Measurements from ENCODE around the gene TEPSIN.

TEPSIN gene

DNA sequence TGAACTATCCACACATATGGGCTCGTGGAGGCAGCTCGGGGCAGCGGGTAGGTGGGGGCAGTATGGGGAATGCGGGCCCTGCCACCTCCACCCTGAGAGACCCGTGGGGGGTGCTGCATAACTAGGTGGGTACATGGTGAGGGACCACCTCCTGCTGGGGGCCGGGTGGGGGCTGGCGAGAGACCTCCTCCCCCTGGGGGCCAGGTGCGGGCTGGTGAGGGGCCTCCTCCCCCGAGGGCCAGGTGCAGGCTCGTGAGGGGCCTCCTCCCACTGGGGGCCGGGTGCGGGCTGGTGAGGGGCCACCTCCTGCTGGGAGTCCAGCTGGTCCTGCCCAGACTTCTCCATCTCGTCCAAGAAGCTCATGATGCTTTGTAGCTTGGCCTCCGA is 41.5 kb downstream of the TEPSIN start:
- DNase-seq (ENCODE audit: low spot score) = no peak

DNA sequence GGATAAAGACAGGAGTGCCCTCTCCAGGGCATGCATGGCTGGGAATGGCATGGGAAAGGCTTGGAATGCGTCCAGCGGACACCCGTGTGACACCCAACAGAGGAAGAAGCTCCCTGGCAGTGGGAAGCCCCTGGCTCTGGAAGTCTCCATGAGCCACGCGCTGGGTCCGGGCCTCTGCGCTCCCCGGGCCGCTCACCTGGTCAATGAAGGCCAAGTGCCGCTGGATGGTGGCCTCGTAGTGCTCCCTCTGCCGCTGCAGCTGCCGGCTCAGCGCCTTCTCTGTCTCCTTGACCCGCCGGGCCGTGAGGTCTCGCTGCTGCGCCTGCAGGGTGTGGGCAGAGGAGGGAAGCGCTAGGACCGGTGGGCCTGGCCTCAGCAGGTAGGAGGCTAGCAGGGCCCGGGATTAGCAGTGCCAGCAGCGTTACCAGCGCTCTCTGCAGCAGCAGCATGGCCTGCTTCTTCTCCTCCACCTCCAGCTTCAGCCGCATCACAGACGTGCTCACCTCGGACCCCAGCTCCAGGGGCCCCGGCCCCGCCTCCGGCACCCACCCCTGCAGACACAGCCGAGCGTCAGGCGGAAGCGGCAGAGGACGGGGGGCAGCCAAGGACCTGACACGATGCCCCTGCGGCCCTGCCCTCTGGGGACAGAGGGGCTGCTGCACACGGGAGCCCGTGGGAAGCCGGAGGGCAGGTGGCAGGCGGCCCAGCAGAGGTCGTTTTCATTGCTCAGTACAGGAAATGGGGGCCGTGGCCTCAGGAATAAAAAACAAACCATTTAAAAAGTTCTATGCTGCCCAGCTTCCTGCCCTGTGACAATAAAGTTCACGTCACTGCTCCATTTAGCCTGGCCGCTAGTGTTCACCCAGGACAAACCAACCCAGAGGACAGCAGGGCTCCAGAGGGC is 42.1 kb downstream of the TEPSIN start:
- peak; percentile 51 for DNase-seq (ENCODE audit: low spot score)

DNA sequence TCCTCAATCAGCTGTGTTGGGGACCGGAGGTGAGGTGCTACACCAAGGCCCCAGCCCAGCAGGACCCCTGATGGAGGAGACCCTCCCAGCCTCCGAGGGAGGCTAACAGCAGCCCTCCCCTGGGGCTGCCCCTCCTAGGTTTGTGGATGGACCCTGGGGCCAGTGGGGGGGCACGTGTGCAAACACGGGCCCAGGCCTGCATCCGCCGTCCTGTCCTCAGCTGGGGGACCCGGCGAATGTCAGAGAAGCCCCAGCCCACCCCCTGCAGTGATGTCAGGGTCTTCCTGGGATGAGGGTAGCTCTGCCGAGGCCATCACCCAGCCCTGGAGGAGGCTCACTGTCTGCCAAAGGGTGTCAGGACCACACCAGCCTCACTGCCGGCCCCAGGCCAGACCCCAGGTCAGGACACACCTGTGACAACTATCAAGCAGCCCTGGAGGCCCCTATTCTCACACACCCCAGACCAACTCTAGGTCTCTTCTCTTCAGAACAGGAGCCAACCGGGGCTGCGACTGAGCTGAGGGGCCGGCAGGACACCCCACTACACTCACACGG is 42.8 kb downstream of the TEPSIN start:
- no peak for DNase-seq (ENCODE audit: low spot score)

DNA sequence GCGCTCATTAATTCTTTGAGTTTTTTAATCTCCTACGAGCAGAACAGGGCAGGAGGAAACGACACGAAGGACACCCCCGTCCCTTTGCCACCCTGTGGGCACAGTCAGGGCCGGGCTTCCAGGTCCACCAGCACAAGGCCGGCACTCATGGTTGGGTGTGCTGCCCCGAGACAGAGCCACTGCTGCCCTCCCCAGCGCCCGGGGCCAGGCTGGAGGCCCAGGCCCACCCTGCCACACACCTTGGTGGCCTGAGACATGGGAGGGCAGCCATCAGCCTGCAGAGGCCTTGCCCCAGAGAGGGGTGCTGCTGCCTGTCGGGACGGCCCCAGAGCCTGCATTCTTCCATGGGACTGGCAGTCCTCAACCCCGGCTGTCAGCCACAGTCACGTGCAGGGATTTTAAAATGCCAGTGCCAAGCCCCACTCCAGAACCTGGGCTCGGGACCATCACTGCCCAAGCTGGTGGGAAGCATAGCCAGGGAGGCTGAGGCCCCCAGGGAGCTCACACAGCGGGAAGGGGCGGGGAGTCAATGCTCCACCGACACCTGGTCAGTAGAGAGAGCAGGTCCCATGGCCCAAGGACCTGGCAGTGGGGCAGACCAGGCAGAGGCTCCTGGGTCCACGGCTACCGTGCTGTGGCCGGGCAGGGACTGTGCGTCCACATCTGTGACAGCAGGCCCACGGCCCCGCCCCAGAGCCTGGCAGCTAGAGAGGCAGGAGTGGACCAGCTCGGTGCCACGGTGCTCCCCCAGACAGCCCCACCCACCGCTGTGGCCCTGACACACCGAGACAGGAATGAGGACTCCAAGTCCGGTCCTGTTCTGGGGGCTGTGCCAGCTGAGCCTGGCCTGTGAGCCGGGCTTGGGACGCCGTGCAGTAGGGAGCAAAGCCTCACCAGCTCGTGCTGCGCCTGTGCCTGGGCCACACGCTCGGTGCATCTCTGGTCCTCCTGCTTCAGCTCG is 43.6 kb downstream of the TEPSIN start:
- no peak for DNase-seq (ENCODE audit: low spot score)

DNA sequence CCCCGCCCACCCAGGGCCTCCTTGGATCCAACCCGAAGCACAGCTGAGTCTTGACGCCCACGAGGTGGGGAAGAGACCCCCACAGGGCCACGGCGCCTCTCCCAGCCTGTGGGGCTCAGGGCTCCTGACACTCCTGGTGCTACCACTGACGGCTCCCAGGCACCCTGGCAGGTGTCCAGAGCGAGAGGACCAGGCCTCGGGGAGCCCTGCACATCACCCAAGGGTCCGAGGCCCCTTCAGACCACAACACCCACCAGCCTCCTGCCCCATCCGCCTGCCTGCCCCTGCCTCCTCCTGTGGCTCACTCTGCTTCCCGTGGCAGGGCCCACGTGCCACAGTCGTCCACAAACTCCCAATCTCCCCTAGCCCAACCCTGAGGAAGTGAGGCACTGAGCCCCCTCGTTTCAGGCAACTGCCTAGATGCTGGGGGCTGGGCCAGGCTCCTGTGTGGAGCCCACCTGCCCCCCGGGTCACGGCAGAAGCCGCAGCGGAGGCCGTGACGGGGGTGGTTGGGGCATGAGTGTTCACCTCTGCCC is 44.6 kb downstream of the TEPSIN start:
- DNase-seq (ENCODE audit: low spot score) = no peak

DNA sequence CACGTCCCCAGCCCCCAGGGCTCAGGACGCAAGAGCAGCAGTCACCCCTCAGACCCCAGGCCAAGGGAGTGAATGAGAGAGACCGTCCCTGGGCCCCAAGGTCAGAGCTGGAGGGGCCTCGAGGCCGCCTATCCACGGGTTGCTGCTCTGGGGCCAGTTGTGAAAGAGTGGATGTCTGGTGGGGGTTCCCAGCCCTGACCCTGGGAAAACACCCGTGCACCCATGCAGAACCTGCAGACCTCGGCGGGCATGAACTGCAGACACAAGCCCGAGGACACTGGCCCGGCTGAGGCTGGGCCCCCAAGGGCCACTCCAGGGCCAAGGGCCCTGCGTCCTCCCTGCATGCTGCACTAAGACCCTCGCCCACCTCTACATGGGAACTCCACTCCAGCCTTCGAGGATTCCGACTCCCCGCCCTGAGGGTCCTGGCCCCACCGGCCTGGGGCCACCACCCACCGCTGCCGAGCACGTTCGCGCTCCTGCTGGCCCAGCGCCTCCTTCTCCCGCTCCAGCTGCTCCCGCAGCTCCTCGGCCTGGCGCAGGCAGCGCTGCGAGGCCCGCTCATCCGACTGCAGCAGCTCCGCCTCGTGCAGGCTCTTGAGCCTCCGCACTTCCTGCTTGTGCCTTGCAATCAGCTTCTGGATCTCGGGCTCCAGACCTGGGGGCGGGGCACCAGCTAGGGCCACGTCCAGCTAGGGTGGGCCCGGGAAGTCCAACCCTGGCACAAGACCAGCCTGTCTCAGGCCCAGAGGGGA is 45.2 kb downstream of the TEPSIN start:
- DNase-seq (ENCODE audit: low spot score) = no peak

DNA sequence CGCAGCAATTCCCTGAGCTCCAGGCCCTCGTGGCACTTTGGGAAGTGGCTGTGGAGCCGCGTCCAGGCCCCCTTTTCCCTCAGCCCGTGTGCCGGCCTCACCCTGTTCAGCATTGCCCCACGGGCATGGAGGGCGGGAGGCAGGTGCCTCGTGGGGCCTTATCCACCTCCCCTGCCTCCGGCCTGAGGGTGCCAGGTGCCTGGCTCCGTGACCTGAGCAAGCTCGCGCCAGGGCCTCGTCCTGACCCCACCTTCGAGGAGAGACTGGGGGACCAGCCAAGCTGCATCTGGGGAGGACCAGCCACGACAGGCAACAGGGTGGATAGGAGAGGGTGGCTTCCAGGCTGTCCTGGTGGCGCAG is 45.8 kb downstream of the TEPSIN start:
- DNase-seq (ENCODE audit: low spot score) = no peak

DNA sequence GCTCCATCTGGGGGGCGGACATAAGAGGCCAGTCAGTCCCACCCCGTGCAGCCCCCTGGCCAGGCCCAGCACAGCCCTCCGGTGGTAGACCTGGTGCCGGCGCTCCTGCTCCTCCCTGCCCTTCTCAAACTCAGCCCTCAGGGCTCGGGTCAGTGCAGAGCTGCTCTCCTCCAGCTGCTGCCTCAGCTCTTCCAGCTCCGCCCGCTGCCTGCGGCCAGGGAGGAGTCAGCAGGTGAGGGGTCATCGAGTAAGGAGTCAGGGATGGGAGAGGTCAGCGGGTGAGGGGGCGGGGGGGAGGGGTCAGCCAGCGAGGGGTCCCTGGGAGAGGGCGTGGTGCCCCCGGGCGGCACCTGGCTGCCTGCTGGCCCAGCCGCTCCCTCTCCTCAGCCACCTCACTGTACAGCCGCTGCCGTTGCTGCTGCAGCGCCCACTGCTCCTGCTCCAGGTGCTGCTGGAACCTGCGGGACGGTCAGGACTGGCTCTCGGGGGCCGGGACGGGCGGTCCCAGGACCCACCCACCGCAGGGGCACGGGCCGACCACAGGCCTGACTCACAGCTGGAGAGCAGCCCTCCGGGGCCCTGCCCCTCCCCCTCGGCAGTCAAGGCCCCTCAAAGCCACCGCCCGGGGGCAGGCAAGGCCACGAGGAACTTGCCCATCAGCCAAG is 46.3 kb downstream of the TEPSIN start:
- no peak for DNase-seq (ENCODE audit: low spot score)

DNA sequence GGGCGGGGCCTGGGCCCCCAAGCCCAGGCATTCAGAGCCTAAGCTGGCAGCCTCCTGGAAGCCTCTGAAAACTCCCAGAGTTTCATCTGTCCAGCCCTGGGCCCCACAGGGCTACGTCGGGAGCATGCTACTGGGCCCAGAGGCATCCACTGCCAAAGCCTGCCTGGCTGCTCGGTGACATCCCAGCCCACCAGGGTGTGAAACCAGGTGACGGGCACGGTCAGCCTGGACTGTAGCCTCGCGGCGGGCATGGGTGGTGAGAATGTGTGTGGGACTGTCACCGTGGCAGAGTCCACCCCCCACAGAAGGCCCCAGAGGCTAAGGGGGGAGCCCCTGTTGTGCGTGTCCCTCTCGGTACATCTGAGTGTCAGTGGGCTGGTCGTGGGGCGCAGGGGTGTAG is 47.2 kb downstream of the TEPSIN start:
- DNase-seq (ENCODE audit: low spot score) = no peak

DNA sequence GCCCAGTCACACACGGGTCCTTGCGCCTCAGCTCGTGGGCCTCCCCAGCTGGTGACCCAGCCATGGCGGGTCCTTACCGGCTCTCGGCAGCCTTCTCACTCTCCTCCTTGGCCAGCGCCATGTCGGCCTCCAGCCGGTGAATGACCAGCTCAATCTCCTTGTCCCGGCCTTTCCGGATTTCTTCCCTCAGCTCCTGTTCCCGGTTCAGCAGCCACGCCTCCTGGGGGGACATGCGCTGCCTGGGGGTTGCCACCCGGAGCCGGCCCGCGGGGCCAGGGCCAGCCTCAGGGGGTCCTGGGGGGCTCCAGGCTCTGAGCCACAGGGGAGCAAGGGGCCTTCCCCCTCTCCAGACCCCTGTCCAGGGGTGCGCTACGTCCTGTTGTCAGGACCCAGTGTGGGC is 47.7 kb downstream of the TEPSIN start:
- no peak for DNase-seq (ENCODE audit: low spot score)

DNA sequence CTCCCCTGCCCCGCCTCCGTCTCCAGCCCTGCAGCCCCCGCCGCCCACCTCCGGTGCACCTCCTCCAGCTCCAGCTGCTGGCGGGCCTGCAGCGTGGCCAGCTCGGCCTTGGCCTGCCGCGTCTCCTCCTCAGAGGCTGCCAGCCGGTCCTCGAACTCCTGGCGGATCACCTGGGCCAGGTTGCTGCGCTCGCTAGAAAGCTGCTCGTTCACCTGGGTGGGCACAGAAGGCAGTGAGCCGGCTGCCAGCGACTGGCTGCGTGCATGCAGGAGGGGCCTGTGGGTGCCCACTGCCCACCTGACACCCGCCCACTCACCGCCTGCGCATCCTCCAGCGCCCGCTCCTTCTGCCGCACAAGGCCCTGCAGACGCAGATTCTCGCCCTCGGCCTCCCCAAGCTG is 48.3 kb downstream of the TEPSIN start:
- no peak for DNase-seq (ENCODE audit: low spot score)

DNA sequence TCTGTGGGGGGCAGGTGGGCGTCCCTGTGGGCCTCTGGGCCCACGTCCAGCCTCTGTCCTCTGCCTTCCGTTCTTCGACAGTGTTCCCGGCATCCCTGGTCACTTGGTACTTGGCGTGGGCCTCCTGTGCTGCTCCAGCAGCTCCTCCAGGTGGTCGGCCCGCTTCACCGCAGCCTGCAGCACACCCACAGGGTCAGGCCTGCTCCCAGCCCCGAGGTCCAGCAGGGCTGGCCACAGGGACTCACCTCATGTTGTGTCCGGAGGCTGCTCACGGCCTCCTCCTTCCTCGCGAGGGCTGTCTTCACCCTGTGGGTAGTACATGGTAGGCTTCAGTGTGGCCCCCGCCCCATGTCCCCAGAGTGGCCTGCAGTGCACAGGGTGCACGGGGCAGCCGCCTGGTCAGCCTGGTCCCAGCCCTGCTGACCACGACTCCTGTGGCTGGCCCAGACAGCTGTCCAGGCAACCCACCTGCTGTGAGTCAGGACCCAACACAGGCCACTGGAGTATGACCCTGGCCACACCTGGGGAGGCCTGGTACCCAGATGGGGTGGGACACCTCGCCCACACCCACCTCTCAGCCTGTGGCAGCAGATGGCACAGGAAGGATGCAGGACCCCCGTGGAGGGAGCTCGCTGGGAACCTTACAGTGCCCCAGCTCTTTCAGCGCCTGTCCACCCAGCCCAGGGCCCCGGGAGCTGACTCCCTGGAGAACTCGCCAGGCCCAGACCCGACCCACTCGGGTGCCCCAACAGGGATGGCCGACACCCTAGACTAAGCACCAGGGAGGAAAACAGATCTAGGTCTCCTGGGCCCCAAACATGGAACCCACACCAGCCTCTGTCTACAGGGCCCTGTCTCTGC is 49.0 kb downstream of the TEPSIN start:
- DNase-seq (ENCODE audit: low spot score) = peak; percentile 20

DNA sequence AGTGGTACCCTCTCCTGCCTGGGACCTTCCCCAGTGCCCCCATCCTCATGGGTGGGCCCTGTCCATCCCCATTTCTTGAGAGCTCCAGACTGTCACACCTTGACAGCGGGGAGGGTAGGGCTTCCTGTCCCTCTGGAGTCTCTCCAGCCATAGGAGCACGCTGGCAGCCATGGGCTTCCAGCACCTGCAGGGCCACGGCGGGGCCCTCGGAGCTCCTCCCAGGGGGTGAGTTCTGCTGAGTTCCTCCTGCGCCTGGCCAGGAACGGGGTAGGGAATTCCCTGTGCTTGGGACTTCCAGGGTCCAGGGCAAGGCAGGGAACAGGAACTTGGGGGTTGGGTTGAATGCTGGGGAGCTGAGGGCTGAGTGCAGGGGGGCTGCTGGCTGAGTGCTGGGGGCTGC is 49.8 kb downstream of the TEPSIN start:
- no peak for DNase-seq (ENCODE audit: low spot score)

DNA sequence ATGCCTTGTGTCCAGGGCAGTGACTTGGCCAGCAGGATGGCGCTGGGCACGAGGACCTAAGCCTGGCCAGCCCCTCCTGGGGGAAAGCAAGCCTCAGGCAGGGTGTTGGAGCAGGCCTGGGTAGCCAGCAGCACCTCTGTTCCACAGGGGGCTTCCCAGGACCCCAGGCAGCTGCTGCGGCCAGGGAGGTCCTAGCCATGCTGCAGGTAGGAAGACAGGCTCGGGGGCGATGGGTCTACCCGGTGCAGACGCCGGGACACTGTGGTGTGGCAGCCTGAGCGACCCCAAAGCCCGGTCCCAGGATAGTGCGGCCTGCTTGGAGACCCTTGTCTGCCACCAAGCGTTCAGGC is 50.4 kb downstream of the TEPSIN start:
- DNase-seq (ENCODE audit: low spot score) = no peak

DNA sequence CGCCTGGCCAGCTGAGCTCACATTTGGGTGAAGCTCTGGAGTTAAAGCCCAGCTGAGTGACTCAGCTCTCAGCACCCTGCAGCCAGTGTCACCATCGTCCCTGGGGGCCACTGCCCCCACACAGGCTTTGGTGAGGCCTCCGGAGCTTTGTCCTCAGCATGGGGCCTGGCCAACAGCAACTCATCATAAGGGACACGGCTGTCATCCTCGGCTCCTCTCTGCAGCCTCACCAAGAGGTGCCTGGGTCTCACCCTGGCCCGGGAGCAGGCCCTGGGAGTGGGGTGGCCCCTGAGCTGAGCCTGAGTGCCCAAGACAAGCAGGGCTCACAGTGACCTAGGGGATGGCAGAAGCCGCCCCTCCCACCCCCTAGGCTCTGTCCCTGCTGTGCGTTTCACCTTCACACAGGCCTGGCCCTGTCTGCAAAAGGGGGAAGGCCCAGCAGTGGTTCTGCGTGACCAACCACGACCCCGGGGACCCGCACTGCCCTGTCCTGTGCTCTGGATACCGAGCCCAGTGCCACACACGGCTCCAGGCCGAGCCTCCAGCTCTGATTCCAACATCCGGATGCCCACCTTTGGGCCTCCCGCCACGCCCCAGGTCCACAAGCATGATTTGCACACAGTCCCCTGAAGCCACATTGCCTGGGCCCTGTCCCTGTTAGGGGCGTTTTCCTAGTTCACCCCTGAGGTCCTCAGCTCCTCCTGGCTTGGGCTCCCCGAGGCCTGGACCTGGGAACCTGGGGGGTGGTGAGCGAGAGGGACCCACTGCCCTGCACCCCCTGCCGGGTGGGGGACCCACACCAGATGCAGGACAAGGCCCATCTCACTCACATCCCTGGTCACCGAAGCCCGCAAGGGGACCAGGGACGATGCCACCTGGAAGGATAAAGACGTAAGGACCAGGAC is 51.0 kb downstream of the TEPSIN start:
- DNase-seq (ENCODE audit: low spot score) = no peak

DNA sequence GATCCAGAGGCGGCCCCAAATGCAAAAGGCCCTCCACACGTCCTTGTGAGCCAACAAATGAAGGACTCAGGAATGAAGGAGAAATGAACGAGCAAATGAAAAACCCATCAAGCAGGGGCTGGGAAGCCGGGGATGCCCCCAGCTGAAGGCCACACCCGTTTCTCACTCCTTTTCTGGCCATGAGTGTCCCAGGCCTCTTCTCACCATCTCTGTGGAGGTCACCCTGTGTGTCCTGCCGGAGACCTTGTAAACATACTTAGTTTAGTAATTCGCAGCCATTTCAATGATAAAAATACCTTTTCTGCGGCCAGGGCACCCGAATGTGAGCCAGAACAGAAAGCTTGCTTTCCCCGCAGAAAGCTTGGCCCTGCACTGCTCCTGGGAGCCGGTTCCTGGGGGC is 51.7 kb downstream of the TEPSIN start:
- DNase-seq (ENCODE audit: low spot score) = no peak

DNA sequence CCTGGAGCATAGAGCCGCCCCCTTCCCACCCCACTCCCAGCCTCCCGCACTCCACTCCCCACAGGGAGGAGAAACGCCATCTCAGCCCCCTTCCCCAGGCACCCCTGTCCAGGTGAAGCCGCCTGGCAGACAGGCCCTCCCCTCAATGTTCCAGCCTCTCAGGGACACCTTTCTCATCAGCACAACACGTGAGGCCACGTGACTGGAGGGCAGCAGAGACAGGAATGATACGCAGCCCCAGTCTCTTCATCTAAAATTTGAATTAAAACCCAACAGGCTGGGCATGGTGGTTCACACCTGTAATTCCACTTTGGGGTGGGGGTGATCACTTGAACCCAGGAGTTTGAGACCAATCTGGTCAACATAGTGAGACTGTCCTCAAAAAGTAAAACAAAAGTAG is 52.7 kb downstream of the TEPSIN start:
- DNase-seq (ENCODE audit: low spot score) = no peak

DNA sequence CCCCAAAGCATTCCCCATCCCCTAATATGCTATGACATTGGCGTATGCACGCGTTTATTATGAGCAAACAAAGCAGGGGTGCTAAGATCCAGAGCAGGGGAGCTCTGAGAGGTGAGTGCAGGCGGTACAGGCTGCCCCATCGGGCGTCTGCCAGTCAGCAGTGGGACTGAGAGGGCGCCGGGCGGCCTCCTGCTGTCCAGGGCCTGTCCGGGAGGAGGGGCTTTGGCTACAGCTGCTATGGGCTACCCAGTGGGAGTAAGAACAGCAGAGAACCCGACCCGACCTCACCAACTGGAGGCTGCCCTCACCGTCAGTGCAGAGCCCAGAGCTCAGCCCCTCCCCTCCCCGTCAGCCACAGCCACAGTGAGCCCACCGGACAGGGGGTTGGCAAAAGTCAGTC is 54.3 kb downstream of the TEPSIN start:
- no peak for DNase-seq (ENCODE audit: low spot score)

DNA sequence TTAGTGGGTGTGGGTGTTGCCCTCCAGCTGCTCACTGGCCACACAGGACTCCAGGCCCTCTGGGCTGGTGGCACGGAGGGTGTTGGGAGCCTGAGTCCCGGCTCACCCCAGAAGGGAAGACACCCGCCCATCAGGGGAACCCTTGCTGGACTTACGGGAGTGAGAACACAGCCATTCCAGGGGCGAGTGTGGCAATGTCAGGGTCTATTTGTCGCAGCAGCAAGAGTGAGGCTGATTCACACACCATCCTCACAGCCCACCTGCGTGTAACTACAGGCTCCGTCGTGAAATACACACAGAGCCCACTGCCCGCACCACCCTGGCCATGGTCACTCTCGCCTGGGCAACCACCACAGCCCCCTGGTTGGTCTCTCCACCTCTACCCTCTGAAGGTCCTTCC is 55.0 kb downstream of the TEPSIN start:
- no peak for DNase-seq (ENCODE audit: low spot score)

Measured in kidney capillary endothelial cell (primary cell).